GM18951 (cell line): ENCODE results near the gene GPR176.
"Not testable (repeated sequence)": the region's sequence is repeated elsewhere in the genome, so short reads cannot be mapped to it uniquely, and the experiment has no call there.

ENCODE experiments used
- POLR2A ChIP-seq: IDR thresholded peaks from 4 replicates; pipeline ENCODE4 v1.6.1; 2011; ENCODE audit warnings: mild to moderate bottlenecking; ENCODE audit not compliant: insufficient read length, insufficient read depth; ENCODE audit errors: extremely low read depth
- in situ Hi-C: fragments of 300-500 bp; cut with MboI; formaldehyde crosslinking; loops from one replicate; pipeline ENCODE4 v1.12.0; 2022; ENCODE audit warnings: low sequenced_read_pairs, mixed read lengths, inconsistent platforms; ENCODE audit not compliant: unreplicated experiment

Gene GPR176

GRCh38 chr15:39820050-39820602, 99.9 kb downstream of the GPR176 start:
- in situ Hi-C loops = no loop called here

GRCh38 chr15:39819533-39819932, 100.5 kb downstream of the GPR176 start:
- TF ChIP-seq POLR2A = no peak
- in situ Hi-C loops = no loop called here

More at GRCh38 chr15:39820050-39820602, 99.9 kb downstream of the GPR176 start:
- TF ChIP-seq POLR2A = no peak

GRCh38 chr15:39817892-39818291, 102.2 kb downstream of the GPR176 start:
- TF ChIP-seq POLR2A = no peak
- in situ Hi-C loops = no loop called here

GRCh38 chr15:39814489-39814888, 105.6 kb downstream of the GPR176 start:
- TF ChIP-seq POLR2A = no peak
- in situ Hi-C loops = no loop called here

DNA sequence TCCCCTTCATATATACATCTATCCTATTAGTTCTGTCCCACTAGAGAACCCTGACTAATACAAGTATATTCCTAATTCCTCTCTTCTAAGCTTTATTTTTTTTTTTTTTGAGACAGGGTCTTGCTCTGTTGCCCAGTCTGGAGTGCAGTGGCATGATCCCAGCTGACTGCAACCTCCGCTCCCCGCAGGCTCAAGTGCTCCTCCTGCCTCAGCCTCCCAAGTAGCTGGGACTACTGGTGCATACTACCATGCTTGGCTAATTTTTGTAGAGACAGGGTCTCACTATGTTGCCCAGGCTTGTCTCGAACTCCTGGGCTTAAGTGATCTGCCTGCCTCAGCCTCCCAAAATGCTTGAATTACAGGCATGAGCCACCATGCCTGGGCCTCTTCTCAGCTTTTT, 107.4 kb downstream of the GPR176 start:
- in situ Hi-C loops = not testable (repeated sequence)

DNA sequence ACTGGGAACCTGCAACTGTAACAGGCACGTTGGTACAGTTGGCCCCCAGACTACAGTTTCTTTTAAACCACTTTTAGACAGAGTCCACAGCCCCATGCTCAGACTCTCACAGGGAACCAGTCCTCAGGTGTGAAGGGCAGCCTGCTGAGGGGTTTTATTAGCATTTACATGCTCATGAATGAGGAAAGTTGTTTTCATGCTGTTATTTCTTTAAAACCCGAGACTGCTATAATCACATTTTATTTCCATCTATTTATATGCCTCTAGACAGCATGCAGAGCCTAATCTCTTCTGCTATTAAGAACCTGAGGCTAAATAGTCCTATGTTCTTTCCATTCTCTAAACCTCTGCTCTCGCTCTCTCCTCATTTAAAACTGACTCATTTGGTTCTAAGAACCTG, 111.2 kb downstream of the GPR176 start:
- in situ Hi-C loops = no loop called here
- no peak for TF ChIP-seq POLR2A

DNA sequence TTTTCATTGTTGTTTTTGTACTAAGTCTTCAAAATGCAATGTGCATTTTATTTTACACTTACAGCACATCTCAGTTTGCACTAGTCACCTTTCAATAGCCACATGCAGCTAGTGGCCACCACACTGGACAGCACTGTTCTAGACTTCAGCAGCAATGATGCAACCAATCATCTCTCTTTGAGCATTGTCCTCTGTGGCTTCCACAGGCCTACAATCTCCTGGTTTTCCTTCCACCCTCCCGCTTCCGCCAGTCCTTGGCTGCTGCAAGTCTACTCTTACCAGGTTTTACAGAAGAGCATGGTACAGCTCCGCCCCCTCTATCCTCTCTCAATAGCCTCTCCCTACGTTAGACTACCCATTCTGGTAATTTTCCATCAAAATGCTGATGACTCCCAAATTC, 112.3 kb downstream of the GPR176 start:
- in situ Hi-C loops = no loop called here
- no peak for TF ChIP-seq POLR2A

GRCh38 chr15:39804026-39804425, 116.0 kb downstream of the GPR176 start:
- in situ Hi-C loops = no loop called here
- TF ChIP-seq POLR2A = no peak

GRCh38 chr15:39803016-39803415, 117.0 kb downstream of the GPR176 start:
- in situ Hi-C loops = no loop called here
- TF ChIP-seq POLR2A = no peak

- in situ Hi-C loops = no loop called here
Observed at GRCh38 chr15:39801641-39802309, 118.3 kb downstream of the GPR176 start.

DNA sequence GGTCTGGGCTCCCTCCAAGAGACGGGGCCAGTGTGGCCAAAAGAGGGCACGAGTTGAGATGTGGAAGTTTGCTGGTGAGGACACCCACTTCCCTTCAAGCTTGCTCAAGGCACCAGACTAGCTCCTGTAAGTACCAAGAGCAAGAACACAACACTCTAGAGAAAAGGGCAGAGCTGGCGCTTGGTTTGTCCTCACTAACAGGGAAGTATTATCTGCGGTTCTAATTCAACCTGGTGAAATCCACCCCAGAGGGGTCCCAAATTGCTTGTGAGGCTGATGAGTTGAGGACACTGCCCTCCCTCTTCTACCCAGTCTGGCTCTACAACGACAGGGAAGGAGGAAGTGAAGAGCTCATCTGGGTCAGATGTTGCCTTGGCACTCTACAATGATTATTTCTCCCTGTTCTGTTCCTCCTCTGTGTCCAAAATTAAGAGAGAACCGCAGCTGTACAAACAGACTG, 120.5 kb downstream of the GPR176 start:
- in situ Hi-C loops = loop anchor here (25.0 kb wide), 2 partner anchors 213 to 363 kb away; partner anchors contain the start of gene BUB1B

More at GRCh38 chr15:39801641-39802309, 118.3 kb downstream of the GPR176 start:
- TF ChIP-seq POLR2A = no peak

GRCh38 chr15:39798382-39798781, 121.7 kb downstream of the GPR176 start:
- no peak for TF ChIP-seq POLR2A

More for the DNA sequence above, 120.5 kb downstream of the GPR176 start:
- TF ChIP-seq POLR2A = no peak

GRCh38 chr15:39797407-39797806, 122.7 kb downstream of the GPR176 start:
- no peak for TF ChIP-seq POLR2A
- in situ Hi-C loops = loop anchor here (25.0 kb wide), 2 partner anchors 215 to 365 kb away; partner anchors contain the start of gene BUB1B

More at GRCh38 chr15:39798382-39798781, 121.7 kb downstream of the GPR176 start:
- in situ Hi-C loops = loop anchor here (25.0 kb wide), 2 partner anchors 214 to 364 kb away; partner anchors contain the start of gene BUB1B

- TF ChIP-seq POLR2A = no peak
- in situ Hi-C loops = loop anchor here (25.0 kb wide), 2 partner anchors 216 to 366 kb away; partner anchors contain the start of gene BUB1B
Observed at GRCh38 chr15:39796601-39797000, 123.5 kb downstream of the GPR176 start.
